Measurements from ENCODE around the gene C5.

C5 gene

DNA sequence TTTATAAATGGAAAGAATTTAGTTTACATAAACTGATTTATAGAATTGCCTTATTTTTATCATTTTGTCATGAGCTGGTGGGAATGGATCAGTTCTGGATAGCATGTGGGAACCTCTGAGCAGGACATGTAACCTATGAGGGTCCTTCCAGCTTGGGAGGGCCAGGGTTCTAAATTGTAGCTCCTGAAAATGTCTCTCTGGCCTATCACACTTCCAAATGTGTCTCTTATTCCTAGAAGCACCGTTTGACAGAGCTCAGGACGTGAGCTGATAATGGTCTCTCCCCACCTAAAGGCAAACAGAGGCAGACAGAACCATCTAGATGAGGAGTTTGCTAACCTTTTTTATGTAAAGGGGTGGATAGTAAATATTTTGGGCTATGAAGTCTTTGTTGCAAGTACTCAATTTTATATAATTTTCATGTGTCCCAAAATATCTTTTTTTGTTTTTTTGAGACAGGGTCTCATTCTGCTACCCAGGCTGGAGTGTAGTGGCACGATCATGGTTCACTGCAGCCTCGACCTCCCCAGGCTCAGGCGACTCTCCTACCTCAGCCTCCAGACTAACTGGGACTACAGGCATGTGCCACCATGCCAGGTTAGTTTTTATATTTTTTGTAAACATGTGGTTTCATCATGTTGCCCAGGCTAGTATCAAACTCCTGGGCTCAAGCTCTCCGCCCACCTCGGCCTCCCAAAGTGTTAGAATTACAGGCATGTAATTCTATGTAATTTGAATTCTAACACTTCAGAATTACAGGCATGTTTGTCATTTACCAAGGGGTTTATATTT, 127.5 kb downstream of the C5 start:
- peak overlapping the region; percentile 87 to 97 for H3K27ac ChIP-seq
- no peak overlapping the region for H3K4me3 ChIP-seq
- TF ChIP-seq, protein P1, sequence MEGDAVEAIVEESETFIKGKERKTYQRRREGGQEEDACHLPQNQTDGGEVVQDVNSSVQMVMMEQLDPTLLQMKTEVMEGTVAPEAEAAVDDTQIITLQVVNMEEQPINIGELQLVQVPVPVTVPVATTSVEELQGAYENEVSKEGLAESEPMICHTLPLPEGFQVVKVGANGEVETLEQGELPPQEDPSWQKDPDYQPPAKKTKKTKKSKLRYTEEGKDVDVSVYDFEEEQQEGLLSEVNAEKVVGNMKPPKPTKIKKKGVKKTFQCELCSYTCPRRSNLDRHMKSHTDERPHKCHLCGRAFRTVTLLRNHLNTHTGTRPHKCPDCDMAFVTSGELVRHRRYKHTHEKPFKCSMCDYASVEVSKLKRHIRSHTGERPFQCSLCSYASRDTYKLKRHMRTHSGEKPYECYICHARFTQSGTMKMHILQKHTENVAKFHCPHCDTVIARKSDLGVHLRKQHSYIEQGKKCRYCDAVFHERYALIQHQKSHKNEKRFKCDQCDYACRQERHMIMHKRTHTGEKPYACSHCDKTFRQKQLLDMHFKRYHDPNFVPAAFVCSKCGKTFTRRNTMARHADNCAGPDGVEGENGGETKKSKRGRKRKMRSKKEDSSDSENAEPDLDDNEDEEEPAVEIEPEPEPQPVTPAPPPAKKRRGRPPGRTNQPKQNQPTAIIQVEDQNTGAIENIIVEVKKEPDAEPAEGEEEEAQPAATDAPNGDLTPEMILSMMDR (IDR thresholded peaks at IDR 0.05) = no peak
- DNase-seq (ENCODE audit: low spot score) = no peak

DNA sequence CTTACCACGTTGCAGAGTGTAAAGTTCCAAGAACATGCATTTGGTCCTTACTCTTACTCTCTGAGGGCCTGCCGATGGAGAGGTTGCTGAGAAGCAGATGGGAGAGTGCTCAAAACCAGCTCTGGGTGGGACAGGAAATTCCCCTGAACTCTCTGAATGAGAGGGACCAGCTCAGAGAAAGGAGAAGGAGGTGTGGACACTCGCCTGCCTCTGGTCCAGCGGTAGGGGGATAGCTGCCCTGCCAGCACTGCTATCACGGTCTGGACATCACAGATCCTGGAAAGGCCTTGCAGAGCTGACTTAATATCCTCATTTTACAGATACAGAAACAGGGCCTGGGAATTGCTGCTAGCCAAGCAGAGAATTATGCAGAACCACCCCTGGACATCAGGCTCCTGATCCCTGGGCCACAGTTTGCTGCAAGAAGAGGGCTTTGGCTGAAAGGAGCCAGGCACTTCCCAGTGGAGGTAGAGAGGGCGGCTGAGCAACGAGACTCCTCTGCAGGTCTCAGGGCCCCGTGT, 128.4 kb downstream of the C5 start:
- Histone ChIP-seq H3K4me3 (no peak overlapping the region), H3K27ac (peak overlapping the region; percentile 87 to 97)
- DNase-seq (ENCODE audit: low spot score) = no peak
- TF ChIP-seq, protein P1 (IDR thresholded peaks at IDR 0.05) = no peak

DNA sequence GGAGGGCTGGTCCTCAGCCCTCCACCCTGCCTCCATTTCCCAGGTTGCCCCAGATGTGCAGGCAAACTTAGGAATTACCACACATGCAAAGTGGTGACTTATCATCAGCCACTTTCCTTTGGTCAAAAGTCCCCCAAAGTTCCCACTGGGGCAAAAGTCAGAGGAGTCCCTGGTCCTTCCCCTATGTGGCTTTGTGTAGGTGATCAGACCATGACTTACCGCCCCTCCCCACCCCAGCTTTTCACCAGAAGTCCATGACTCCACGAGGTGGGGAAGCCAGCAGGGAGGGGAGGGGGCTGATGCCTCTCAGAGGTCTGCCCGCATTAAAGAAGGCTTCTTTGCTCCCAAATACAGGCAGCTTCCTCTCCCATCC, 129.3 kb downstream of the C5 start:
- no peak for DNase-seq (ENCODE audit: low spot score)
- peak overlapping the region; percentile 16 for H3K4me3 ChIP-seq
- TF ChIP-seq, protein P1 (IDR thresholded peaks at IDR 0.05) = no peak
- peak overlapping the region; percentile 87 to 97 for H3K27ac ChIP-seq

DNA sequence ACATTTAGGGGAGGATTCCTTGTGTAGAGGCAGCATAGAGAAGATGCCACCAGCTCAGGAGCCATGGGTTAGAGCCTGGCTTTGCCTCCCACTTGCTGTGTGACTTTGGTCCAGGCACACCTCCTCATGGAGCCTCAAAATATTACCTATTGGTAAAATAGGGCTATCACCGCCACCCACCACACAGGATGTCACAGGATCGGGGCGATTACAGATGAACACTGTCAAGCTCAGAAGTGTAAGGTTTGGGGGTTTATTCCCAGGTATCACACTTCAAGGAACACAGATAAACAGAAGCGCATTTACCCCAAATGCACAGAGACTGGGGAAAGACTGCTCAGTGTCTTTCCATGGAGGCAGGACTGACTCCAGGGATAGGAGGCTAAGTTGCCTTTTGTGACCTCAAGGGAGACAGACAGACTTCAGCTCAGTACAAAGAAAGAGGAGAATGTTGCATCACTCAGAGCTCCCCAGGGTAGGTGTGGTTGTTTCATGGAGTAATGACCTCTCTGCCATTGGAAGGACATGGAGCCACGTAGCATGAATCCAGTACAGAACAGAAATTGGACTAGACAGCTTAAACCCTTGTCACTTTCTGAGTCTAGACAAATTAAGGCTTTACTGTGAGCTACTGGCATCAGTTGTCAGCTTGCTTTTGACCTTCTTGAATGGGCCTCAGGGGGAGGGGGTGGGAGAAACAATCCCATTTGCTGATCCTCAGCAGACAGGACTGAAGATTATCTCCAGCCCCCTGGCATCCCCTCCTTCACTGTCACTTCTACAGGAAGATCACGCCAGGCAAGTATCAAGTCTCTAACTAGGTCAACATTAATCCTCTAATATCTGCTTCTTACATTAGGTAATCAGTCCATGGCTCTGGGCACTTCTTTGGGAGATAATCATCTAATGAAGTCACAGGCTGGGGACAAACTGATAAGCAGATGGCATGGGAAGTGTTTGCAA, 130.0 kb downstream of the C5 start:
- TF ChIP-seq, protein P1 (IDR thresholded peaks at IDR 0.05) = no peak
- Histone ChIP-seq H3K27ac (peak overlapping the region; percentile 87 to 97), H3K4me3 (peak overlapping the region; percentile 16)
- DNase-seq (ENCODE audit: low spot score) = no peak

DNA sequence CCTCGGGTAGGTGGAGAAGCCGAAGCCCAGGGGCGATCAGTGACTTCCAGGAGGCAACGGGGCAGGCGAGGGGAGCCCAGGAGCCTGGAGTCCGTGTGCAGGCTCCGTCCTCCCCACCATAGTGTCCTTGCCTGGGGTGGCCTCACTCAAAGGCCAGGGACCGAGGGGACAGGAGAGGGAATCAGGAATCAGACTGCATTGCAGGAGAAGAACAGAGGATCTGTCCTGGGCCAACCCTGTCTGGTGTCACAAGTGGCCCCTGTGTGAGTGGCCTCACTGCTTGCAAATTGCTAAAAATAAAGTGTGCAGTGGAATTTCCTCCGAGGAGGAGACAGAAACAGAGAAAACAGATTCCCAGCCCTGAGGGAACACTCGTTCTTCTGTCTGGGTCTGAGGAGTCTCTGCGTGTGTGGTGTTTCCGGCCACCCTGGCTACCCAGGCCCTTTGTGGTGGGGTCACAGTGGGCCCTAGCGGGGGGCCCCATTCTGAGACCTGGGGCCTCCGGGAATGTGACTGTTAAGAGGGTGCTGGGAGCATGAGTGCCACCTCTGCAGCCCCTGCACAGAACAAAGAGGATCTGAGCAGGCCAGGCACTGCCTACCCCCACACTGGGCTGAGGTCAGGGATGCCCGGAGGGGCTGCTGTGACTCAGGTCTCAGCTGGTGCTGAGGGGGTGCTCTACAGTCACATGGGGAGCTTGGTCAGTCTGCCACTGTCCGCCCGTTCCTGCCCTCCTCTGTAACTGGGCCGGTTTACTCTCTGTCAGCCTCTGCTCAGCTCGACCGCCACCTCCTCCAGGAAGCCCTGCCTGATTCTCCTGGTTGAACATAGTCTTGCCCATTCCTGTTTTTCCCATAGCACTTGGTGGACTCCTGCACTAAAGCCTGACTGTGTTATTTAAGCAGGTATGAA, 130.9 kb downstream of the C5 start:
- peak overlapping the region; percentile 87 to 97 for H3K27ac ChIP-seq
- peak overlapping the region; percentile 43 for H3K4me3 ChIP-seq
- DNase-seq (ENCODE audit: low spot score) = no peak
- TF ChIP-seq, protein P1 (IDR thresholded peaks at IDR 0.05) = no peak
